KBM-7 (cell line): Measurements from ENCODE around the gene SHISA4.
"Not testable (repeated sequence)": the region's sequence is repeated elsewhere in the genome, so short reads cannot be mapped to it uniquely, and the experiment has no call there.

Experiments
- DNase-seq: peaks from one replicate; pipeline ENCODE4 v3.0.0-alpha.2; 2015
- in situ Hi-C: fragments of 300-500 bp; cut with MboI; formaldehyde crosslinking; loops from 2 replicates; pipeline ENCODE4 v1.14.3; 2020; ENCODE audit warnings: low sequenced_read_pairs, low pct_unique_long_range_greater_than_20kb, mixed read lengths

Gene SHISA4

DNA sequence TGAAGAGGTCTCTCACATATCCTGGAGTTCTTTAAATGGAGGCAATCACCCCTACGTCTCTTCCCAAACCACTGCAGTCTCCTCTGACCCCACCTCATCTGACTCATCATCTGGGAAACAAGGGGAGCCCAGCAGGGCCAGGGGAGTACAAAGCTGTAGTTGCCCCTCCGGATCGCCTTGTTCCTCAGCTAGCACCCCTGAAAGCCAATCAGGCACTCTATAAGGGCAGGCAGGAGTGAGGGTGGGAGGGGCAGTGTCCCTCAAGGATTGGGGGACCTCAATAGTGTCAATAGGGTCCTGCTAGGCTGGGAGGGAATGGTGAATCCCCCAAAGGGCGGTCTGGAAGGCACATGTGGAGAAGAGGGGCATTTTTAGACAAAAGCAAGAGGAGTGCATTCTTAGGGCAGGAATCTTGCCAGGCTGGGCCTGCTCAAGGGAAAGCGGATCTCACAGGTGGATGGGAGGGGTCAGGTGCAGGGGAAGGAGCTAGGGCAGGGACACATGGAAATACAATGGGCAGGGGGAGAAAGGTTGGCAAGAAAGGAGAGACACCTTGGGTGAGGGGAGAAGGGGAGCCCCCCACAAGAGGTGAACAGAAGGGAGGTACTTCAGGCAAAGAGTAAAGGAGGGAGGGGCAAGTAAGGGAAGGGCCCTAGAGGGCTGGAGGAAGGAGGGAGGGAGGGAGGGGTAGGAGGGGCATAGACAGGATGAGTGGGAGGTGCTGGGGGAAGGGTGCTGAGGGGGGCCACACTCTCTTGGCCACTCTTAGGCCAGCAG lies 5.8 kb downstream of the SHISA4 start:
- DNase-seq, result no peak
- in situ Hi-C loops, result loop anchor here (25.0 kb wide), 1 partner anchor 218 kb away; the partner anchor contains the start of gene GPR37L1

DNA sequence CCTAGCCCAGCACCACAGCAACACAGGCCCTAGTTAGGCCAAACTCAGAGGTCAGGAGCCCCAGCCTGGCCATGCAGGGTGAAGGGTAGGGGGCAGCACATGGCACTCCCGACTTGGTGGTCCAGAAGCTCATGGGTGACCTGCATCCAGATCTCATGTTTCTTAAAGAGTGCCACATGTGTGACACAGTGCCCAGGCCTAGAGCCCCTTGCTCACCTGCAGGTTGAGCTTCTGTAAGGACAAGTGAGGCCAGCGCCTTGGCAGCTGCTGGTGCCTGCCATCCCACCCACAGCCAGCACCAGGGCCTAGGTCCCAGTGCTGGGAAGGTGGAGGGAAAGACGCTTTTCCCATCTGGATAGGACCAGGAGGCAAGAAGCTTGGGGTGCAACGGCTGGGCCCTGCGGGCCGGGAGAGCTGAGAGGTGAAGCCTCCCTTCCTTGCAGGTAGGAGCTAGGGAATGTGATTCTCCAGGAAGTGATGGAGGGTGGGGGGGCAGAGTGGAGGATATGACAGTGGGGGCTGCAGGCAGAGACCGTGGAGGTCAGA lies 6.5 kb downstream of the SHISA4 start:
- in situ Hi-C loops, result loop anchor here (25.0 kb wide), 1 partner anchor 217 kb away; the partner anchor contains the start of gene GPR37L1
- DNase-seq, result no peak

DNA sequence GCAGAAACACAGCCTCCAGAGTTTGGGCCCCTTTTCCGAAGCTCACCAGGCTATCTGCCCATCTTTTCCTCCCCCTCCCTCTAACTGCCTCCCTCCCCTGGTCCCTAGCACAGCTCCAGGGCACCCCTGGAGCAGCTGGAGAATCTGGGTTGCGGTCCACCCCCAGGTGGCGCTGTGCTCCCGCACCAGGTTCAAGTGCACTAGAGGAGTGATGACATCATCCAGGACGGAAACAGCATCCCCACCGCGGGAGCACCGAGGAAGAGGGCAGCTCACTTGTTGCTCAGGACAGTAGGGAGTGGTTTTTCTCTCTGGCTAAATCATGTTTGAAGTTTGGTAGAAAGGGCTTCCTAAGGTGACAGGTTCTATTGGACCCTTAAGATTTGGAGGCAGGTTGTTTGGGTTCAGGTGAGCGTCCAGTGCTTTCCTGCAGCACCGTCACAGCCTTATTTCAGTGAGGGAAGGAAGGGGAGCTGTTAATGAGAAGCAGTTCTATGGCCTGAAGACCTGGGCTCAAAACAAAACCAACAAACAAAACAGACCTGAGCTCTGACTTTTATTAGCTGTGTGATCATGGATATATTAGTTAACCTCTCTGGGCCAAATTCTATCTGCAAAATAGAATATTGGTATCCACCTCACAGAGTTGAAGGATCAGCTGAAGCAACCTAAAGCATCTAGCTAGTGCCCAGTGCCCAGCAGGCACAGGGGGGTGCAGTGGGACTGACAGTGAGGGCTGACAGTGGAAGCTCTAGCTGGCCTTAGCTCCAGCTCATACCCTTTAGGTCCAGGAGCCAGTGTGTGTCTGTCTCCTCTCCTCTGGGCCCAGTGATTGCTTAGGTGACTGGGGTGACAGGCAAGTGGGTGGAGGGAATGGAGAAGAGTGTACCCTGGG lies 7.5 kb downstream of the SHISA4 start:
- DNase-seq, result peak; percentile 87
- in situ Hi-C loops, result loop anchor here (25.0 kb wide), 1 partner anchor 216 kb away; the partner anchor contains the start of gene GPR37L1

DNA sequence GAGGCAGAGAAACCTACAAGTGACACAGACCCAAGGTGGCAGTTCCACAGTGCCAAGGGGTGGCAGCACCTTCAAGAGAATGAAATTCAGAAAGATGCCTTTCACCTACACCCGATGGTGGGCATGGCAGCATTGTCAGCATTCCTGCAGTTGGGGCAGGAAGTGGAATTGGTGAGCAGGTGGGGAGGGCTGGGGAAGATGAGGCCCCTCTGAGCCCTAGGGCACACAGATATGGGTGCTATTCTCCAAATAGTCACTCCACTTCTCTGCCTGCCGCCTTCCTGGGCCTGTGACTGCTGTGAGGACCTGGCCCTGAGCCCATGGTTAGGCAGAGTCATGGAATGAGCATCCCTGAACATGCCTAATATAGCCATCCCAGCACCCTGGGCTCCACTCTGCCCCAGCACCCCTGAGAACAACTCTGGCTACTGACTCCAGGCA lies 8.3 kb downstream of the SHISA4 start:
- DNase-seq, result no peak
- in situ Hi-C loops, result loop anchor here (25.0 kb wide), 1 partner anchor 215 kb away; the partner anchor contains the start of gene GPR37L1

DNA sequence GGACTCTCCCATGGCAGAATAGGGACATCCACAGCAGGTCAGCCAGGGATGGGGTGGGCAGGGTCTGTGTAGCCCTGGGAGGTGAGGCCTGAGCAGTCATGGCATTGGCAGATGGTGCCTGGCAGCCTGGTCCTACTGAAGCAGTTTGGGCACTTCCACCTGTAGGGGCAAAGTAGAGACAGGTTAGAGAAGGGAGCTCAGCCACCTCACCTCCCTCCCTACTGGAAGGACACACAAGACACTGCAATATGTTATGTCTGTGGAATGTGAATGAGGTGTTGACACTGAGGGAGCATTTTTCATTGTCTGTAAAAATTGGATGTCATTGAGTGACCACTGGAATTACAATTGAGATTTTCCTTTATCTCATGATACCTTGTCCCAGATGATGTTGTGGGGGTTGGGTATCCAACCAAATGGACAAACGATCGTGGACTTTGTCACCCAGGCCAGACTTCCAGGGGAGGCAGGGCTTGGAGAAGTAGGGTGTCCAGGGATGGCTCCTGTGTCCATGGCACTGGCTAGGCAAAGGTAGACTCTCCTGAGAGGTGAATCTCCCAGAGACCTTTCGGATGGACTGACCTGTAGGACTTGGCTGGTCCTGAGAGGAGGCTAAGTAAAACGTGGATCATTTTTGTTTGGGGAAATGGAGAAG lies 9.7 kb downstream of the SHISA4 start:
- in situ Hi-C loops, result loop anchor here (25.0 kb wide), 1 partner anchor 214 kb away; the partner anchor contains the start of gene GPR37L1

DNA sequence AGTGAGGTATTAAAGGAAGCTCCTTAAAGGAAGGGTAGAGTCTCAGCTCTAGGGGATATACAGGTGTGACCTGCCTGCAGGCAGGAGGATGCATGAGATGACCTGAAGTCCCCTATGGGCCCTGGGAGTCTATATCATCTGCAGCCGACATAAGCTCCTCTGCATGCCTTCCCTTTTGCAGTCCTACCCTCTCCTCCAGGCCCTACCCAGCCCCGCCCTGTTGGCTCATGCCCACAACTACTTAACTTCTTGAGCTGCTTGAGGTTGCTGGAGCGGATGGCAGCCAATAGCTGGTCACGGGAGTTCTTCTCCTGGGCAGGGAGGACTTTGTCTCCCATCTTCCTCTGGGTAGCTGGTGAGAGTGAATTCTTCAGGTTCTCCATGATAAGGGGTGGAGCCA lies 10.3 kb downstream of the SHISA4 start:
- no peak for DNase-seq
- in situ Hi-C loops, result loop anchor here (25.0 kb wide), 1 partner anchor 213 kb away; the partner anchor contains the start of gene GPR37L1

More for the DNA sequence above, 9.7 kb downstream of the SHISA4 start:
- DNase-seq, result no peak

DNA sequence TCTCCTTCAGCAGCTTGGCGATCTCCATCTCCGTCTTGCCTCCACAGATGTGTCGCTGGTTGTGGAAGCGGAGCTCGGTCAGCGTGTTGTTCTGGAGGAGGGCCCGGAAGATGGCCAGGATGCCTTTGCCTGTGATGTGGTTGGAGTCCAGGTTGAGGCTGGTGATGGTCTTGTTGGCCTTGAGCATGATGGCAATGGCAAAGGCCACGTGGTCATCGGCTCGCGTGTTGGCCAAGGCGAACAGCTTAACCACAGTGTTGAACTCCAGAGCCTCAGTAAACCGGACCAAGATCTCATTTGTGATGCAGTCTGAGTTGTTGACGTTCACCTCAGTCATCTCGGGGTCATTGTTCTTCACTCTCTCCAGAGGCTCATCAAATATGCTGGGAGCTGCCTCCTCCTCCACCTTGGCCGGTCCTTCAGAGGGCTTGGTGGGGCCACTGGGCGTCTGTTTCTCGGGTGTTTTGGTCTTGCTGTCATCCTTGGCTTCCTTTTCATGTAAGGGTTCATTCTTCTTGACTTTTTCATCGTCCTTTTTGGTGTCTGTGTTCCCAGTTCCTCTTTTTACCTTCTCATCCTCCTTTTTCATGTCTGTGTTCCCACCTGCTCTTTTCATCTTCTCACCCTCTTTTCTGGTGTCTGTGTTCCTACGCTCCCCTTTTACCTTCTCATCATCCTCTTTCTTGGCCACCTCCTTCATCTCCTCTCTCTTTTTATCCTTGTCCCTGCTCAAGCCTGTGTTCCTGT lies 11.2 kb downstream of the SHISA4 start:
- in situ Hi-C loops, result loop anchor here (10.0 to 25.0 kb wide), 2 partner anchors 55 to 212 kb away; partner anchors contain the start of genes GPR37L1 and TIMM17A
- DNase-seq, result no peak

DNA sequence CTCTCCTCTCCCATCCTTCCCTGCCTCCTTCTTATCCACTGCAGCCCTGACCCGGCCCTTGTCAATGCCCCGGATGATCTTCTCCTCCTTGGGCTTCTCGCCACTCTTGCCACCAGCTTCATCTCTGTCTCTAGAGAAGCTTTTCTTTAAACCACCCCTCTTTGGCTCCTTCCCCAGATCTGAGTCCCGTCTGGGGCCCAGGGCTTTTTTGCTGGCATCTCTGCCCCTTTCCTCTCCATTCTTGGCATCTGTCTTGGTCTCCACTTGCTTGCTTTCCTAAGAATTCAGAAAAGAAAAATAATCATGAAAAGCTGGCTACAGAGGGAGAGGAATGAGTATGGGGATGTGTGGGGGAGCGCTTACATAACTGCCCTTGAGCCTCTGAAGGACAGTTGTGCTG lies 11.8 kb downstream of the SHISA4 start:
- in situ Hi-C loops, result loop anchor here (10.0 kb wide), 1 partner anchor 54 kb away; the partner anchor contains the start of gene TIMM17A
- no peak for DNase-seq

DNA sequence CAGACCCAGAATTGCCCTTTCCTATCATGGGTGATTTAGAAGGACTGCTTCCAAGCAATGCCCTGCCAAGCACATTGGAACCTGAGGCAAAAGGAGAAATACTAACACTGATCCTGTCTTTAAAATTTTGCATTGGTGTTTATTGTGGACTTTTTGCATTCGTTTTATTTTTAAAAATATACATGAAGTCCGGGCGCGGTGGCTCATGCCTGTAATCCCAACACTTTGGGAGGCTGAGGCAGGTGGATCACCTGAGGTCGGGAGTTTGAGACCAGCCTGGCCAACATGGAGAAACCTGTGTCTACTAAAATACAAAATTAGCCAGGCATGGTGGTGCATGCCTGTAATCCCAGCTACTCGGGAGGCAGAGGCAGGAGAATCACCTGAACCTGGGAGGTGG lies 12.3 kb downstream of the SHISA4 start:
- in situ Hi-C loops, result loop anchor here (10.0 kb wide), 1 partner anchor 54 kb away; the partner anchor contains the start of gene TIMM17A
- DNase-seq, result not testable (repeated sequence)

DNA sequence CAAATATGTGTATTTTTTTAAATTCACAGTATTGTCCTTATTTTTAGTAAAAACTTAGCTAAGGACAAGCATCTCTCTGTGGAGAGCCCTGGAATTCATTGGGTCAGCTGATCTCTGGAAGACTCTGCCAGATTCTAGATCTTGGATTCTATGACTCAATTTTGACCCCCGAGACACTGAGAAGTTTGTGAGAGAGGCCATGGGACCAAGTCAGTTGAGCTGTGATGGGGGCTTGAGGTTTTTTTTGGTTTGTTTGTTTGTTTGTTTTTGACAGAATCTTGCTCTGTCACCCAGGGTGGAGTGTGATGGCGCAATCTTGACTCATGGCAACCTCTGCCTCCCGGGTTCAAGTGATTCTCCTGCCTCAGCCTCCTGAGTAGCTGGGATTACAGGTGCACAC lies 13.5 kb downstream of the SHISA4 start:
- DNase-seq, result no peak
- in situ Hi-C loops, result loop anchor here (10.0 kb wide), 1 partner anchor 53 kb away; the partner anchor contains the start of gene TIMM17A

DNA sequence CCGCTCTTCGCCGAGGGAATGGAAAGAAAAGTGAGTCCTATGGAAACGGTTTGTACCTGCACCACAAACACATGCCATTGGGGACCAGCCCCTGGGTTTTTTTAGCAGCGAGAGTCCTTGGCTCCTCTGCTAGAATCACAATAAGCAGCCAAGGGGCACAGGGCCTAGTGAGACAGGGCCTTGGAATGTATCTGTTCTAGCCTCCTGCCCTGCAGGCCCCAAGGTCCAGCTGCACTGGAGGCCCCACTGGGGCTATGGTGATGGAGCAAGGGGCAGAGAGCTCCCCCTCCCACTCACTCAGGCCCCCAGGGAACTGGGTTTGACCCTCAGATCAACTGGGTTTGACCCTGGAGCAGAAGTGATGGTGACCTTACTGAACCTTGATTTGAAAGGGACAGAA lies 14.4 kb downstream of the SHISA4 start:
- no peak for DNase-seq
- in situ Hi-C loops, result loop anchor here (10.0 kb wide), 1 partner anchor 52 kb away; the partner anchor contains the start of gene TIMM17A

DNA sequence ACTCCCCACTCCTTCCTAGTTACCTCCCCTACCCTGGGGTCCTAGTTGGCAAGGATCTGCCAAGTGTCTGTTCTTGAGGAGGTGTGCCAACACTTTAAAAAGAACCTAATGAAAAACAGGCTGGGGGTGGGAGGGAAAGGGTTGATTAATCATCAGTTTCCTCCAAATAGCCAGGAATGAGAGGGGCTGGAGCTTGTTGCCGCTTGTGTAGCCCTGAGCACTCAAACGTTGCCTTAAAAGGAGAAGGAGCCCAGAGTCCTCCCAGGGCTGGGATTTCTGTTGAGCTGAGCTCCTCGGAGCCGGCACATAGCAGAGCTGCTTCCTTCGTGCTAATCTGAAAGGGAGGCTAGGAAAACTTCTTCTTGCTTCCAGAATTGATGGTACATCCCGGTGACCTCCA lies 15.9 kb downstream of the SHISA4 start:
- no peak for DNase-seq
- in situ Hi-C loops, result loop anchor here (10.0 kb wide), 1 partner anchor 50 kb away; the partner anchor contains the start of gene TIMM17A

DNA sequence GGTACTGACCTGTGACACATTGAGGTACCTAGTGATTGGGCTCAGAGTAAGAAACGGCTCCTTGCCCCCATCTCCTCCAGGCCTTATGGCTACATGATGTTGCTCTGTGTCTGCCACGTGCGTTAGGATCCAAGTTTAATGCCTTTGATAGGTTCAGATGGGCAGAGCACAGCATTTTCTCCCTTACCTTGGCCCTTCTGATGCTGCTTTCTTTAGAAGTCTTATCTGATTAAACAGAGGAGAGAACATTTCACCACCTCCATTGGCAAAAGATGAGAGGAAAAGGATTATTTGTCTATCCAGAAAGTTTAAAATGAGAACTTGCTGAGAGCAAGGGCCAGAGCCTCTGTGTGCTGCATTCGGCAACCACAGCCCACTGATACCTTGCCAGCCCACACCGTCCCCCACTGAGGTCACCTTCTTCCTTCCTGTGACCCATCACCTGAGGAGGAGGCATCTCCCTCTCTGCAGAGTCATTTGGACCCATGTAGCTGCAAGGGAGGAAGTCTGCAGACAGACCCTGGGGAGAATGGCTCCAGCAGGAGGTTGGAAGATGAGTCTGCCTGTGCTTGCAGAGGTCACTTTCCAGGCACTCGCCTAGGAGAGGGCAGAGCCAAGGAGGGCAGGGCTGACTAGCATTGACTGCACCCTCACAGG lies 16.7 kb downstream of the SHISA4 start:
- in situ Hi-C loops, result loop anchor here (10.0 kb wide), 1 partner anchor 49 kb away; the partner anchor contains the start of gene TIMM17A
- DNase-seq, result no peak

DNA sequence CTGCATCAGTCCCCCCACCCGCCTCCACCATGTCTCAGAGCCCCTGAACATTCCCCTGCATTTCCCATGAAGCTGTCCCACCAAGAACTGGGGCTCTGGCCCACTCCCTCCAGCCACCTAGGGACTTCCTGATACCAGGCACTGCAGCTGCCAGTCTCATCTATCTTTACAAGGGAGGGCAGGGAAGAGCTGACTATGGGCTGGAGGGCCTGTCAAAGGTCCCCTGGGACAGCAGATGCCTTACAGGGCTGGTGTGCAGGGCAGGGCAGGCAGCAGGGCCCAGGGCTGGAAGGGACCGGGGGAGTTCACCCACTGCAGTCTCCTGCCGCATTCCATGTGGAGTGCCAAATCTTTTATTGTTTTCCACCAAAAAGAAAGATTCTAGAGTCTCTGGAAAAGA lies 17.6 kb downstream of the SHISA4 start:
- no peak for DNase-seq

DNA sequence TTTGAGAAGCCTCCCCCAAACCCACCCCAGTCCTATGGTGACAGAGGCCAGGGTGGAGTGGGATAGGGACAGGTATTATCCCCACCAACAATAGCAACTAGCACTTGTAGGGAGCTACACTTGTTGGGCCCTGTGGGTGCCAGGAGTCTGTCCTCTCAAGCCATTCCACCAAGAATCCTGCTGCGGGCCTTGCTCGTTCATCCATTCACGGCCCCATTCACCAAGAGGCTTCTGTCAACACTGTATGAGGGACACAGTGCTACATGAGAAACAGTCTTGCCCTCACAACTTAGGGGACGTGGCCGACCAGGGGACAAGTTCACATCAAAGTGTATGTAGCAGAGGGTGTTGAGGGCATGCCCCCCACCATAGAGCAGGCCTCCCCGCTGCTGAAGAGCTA lies 18.9 kb downstream of the SHISA4 start:
- in situ Hi-C loops, result loop anchor here (10.0 kb wide), 1 partner anchor 47 kb away; the partner anchor contains the start of gene TIMM17A
- no peak for DNase-seq

More for the DNA sequence above, 17.6 kb downstream of the SHISA4 start:
- in situ Hi-C loops, result loop anchor here (10.0 kb wide), 1 partner anchor 48 kb away; the partner anchor contains the start of gene TIMM17A

DNA sequence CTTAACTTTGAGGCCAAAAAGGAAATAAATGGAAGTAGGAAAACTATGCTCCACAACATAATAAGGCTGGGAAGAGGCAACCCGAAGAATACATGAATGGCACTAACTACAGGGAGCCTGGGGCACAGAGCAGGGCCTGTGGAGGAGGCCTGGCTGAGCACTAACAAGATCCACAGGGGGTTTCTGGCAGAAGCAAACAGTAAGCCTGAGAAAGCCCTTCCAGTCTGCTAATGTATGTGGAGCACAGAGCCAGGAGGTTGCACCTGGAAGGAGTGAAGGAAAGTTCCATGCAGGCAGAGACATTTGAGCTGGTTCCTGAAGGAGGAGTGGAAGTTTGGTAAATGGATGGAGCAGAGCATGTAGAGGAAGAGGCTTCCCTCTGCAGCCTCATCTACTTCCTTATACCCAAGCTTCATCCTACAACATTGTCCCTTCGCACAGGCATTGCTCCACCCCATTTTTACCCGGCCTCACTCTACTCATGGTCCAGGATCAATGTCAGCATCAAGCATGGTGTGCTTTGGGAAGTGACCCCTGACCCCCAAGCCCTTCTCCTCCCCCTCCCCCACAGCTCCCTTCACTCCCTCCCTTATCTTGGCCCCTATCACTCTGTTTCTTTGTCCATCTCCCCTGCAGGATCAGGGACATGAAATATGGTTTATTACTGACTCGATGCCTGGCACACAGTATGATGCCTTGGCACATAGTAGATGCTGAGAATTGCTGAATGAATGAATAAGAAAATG lies 23.3 kb downstream of the SHISA4 start:
- in situ Hi-C loops, result no loop called here
- DNase-seq, result no peak
